B cell (primary cell): ENCODE data around the gene ELMOD3. TPM values are rescaled to one million over a fixed set of nuclear protein-coding genes. Genes with fewer than 3 reads are reported as not detected.

Experiments used
- ATAC-seq: fragments of 200-7000 bp; cut with Tn5 transposase; one replicate; pipeline ENCODE4 v1.10.0; 2021; ENCODE audit warnings: low read depth, mild to moderate bottlenecking, moderate number of reproducible peaks, moderate library complexity
- CTCF ChIA-PET: fragments of 350-600 bp; sonication (Branson Sonifier 250); formaldehyde crosslinking; loops from one replicate; lab custom pipeline; 2021; ENCODE audit warnings: antibody characterized with exemption, inconsistent platforms; lab: Charles Lee
- POLR2A ChIA-PET: fragments of 350-600 bp; sonication (Branson Sonifier 250); formaldehyde crosslinking; loops from one replicate; lab custom pipeline; 2021; ENCODE audit warnings: antibody characterized with exemption; lab: Charles Lee
- DNase-seq: peaks from one replicate; pipeline ENCODE4 v3.0.0; 2013
- H2AFZ ChIP-seq: 2 replicates; pipeline ENCODE4 v1.6.1; 2012; ENCODE audit warnings: mild to moderate bottlenecking, low read depth, low read length; ENCODE audit not compliant: insufficient read depth, poor library complexity, severe bottlenecking
- H3K27ac ChIP-seq, 2 donors: 1 replicate in 1 of 2; 2 replicates in 1 of 2; pipeline ENCODE4 v1.5.1; 2012 to 2013; ENCODE audit warnings: low read length in 2 of 2, mild to moderate bottlenecking in 2 of 2, moderate library complexity in 1 of 2
- H3K27me3 ChIP-seq, 4 experiments: fragments of 200-600 bp in 1 of 4; sonication (generic) in 1 of 4; replicated peaks in 1 of 4; 1 replicate in 2 of 4; 2 replicates in 2 of 4; pipeline versions ENCODE4 v1.6.1 to v1.7.0; 2013 to 2016; ENCODE audit warnings: low read length in 3 of 4, mild to moderate bottlenecking in 2 of 4, mixed read lengths in 1 of 4, moderate library complexity in 1 of 4; ENCODE audit not compliant: insufficient read depth in 4 of 4, control insufficient read depth in 3 of 4; ENCODE audit errors: control extremely low read depth in 1 of 4
- H3K36me3 ChIP-seq, 2 experiments: replicated peaks in 1 of 2; 1 replicate in 1 of 2; 2 replicates in 1 of 2; pipeline versions ENCODE4 v1.6.1 to v1.7.1; 2013; ENCODE audit warnings: low read length in 1 of 2; ENCODE audit not compliant: insufficient read depth in 2 of 2, control insufficient read depth in 1 of 2; ENCODE audit errors: control extremely low read depth in 1 of 2, extremely low read depth in 1 of 2
- H3K4me1 ChIP-seq, 2 donors: fragments of 200-600 bp in 1 of 2; sonication (generic) in 1 of 2; 1 replicate in 1 of 2; 2 replicates in 1 of 2; pipeline versions ENCODE4 v1.5.1 to v1.6.1; 2013 to 2017; ENCODE audit warnings: low read length in 2 of 2; ENCODE audit not compliant: control insufficient read depth in 2 of 2, insufficient read depth in 2 of 2
- H3K4me2 ChIP-seq: replicated peaks from 2 replicates; pipeline ENCODE3; 2012; ENCODE audit warnings: mild to moderate bottlenecking, low read depth, low read length; ENCODE audit not compliant: poor library complexity, severe bottlenecking
- H3K4me3 ChIP-seq, 5 experiments: fragments of 200-600 bp in 1 of 5; sonication (generic) in 1 of 5; 1 replicate in 3 of 5; 2 replicates in 2 of 5; pipeline versions ENCODE4 v1.5.1 to v1.7.0; 2011 to 2016; ENCODE audit warnings: low read length in 4 of 5, mild to moderate bottlenecking in 4 of 5, low read depth in 2 of 5, control low read depth in 1 of 5, moderate library complexity in 1 of 5; ENCODE audit not compliant: insufficient read depth in 1 of 5; ENCODE audit errors: control extremely low read depth in 1 of 5, extremely low read depth in 1 of 5
- H3K79me2 ChIP-seq: fragments of 200-600 bp; sonication (generic); one replicate; pipeline ENCODE4 v1.6.0; 2016; ENCODE audit warnings: low read length; ENCODE audit not compliant: control insufficient read depth, insufficient read depth
- H3K9ac ChIP-seq: fragments of 200-600 bp; sonication (generic); 2 replicates; pipeline ENCODE4 v1.6.1; 2017; ENCODE audit warnings: mild to moderate bottlenecking, low read length, moderate library complexity
- H3K9me3 ChIP-seq, 3 donors: one replicate each; pipeline versions ENCODE4 v1.6.1 to v1.7.1; 2013; ENCODE audit warnings: low read length in 2 of 3; ENCODE audit not compliant: control insufficient read depth in 2 of 3, insufficient read depth in 1 of 3; ENCODE audit errors: control extremely low read depth in 1 of 3
- H4K20me1 ChIP-seq: 2 replicates; pipeline ENCODE4 v1.6.0; 2012; ENCODE audit warnings: mild to moderate bottlenecking, low read length; ENCODE audit not compliant: insufficient read depth, control insufficient read depth, poor library complexity, severe bottlenecking
- H3K27ac Mint-ChIP-seq: one replicate; pipeline ENCODE4 v1.8.0; 2021; ENCODE audit warnings: mixed read lengths
- H3K27me3 Mint-ChIP-seq: one replicate; pipeline ENCODE4 v1.8.0; 2021; ENCODE audit warnings: mixed read lengths
- H3K4me1 Mint-ChIP-seq: one replicate; pipeline ENCODE4 v1.8.0; 2021; ENCODE audit warnings: mixed read lengths
- H3K4me3 Mint-ChIP-seq: one replicate; pipeline ENCODE4 v1.8.0; 2021; ENCODE audit warnings: mixed read lengths
- H3K9me3 Mint-ChIP-seq: one replicate; pipeline ENCODE4 v1.8.0; 2022; ENCODE audit warnings: mixed read lengths; ENCODE audit not compliant: insufficient read depth
- CTCF ChIP-seq: fragments of 200-600 bp; IDR thresholded peaks from one replicate; pipeline ENCODE4 v1.8.0; 2022; ENCODE audit warnings: antibody characterized with exemption, mild to moderate bottlenecking
- EZH2 ChIP-seq: IDR thresholded peaks from 2 replicates; pipeline ENCODE4 v1.6.1; 2012; ENCODE audit warnings: borderline replicate concordance, low read depth, mild to moderate bottlenecking, moderate library complexity, low read length; ENCODE audit not compliant: insufficient read depth, poor library complexity, severe bottlenecking
- WGBS: methylation state at CpG from one replicate; pipeline ENCODE4 v1.1.5; 2013; ENCODE audit warnings: missing lambda C conversion rate; ENCODE audit not compliant: insufficient coverage; 5-methylcytosine and 5-hydroxymethylcytosine counted together
- intact Hi-C: fragments of 100-400 bp; cut with micrococcal nuclease; formaldehyde crosslinking; loops from one replicate; pipeline ENCODE4 v1.10.0; 2022
- polyA plus RNA-seq: library from polyadenylated mRNA; depleted of rRNA; stranded (reverse); fragments of >200 nt; gene quantifications from 2 replicates; pipeline ENCODE4 v1.2.3, GENCODE V29; 2012
- total RNA-seq, 2 donors: library from RNA; stranded (reverse); fragments of 120-200 nt in 1 of 2; gene quantifications; 1 replicate in 1 of 2; 2 replicates in 1 of 2; pipeline versions ENCODE4 v1.2.3 to v1.2.4, GENCODE V29; 2013 to 2022

ELMOD3 gene
- total and polyA plus RNA-seq, 2 donors (not counting 1 experiment from before 2014, with no cell fraction given): 34.3 to 57.6 TPM

GRCh38 chr2:85390941-85391669, 36.5 kb downstream of the ELMOD3 start:
- WGBS: 97% methylated on average over 7 of the region's 11 CpGs
- H4K20me1 ChIP-seq: no peaks in the 10 kb centered on the region
- no peaks in the 10 kb centered on the region for H3K9me3 ChIP-seq
- H3K36me3 ChIP-seq: peaks cover 0 to 58% of the 10 kb centered on the region in 2 experiments
- intact Hi-C loops: loop anchor here (1.0 to 5.0 kb wide), 4 partner anchors 64 to 316 kb away; partner anchors contain the start of genes TGOLN2 and TMEM150A
- no peak overlapping the region for H2AFZ ChIP-seq
- ChIA-PET CTCF (interaction anchor here (0.7 to 7.9 kb wide), 15 partner anchors 14 to 246 kb away, joined by 3 to 182 read pairs (median 4); partner anchors contain the start of genes GGCX, MAT2A, RNF181 and SH2D6), POLR2A (interaction anchor here (0.7 to 2.6 kb wide), 10 partner anchors 18 to 284 kb away, joined by 3 to 14 read pairs (median 4); partner anchors contain the start of genes C2orf68, CAPG, MAT2A and SH2D6)
- TF ChIP-seq EZH2 (no peak), CTCF (peak; percentile 81)
- H3K27me3 ChIP-seq: no peaks in the 10 kb centered on the region
- H3K27me3 Mint-ChIP-seq: no peaks in the 10 kb centered on the region
- H3K4me1 Mint-ChIP-seq: peaks cover 31% of the 10 kb centered on the region
- peak overlapping the region; percentile 71 for H3K27ac Mint-ChIP-seq
- ATAC-seq: peak; percentile 25
- DNase-seq: peak; percentile 80
- H3K27ac ChIP-seq: peak overlapping the region; percentile 68 to 81
- H3K9ac ChIP-seq: no peak overlapping the region
- H3K9me3 Mint-ChIP-seq: no peaks in the 10 kb centered on the region
- no peak overlapping the region for H3K4me2 ChIP-seq
- no peaks in the 10 kb centered on the region for H3K79me2 ChIP-seq
- H3K4me3 ChIP-seq: no peak overlapping the region
- H3K4me1 ChIP-seq: peaks cover 25 to 26% of the 10 kb centered on the region in 2 donors
- peak overlapping the region; percentile 15 for H3K4me3 Mint-ChIP-seq
